ENCODE results near the gene AQR. TPM values are rescaled to one million over a fixed set of nuclear protein-coding genes. Genes with fewer than 3 reads are reported as not detected.

AQR gene
- total RNA-seq, 1 experiment from 2014 or later: 62.1 TPM

DNA sequence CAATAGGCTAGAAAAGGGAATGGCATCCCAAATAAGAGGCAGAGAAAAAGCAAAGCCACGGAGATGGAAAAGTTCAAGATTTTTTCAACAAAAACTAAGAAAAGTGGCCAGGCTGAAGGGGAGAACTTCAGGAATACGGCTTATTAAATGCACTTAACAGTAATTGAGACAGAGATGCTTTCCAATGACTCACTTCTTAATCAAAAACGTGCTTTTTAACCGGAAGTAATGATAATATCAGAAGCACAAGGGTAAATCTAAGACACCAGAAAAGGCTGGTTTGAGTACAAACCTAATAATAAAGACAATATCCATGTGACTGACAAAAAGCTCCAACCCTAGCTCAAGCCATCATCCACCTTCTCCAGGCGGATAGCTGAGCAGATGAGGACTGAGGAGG, 149.4 kb downstream of the AQR start (continued):
- TF ChIP-seq, protein P1, sequence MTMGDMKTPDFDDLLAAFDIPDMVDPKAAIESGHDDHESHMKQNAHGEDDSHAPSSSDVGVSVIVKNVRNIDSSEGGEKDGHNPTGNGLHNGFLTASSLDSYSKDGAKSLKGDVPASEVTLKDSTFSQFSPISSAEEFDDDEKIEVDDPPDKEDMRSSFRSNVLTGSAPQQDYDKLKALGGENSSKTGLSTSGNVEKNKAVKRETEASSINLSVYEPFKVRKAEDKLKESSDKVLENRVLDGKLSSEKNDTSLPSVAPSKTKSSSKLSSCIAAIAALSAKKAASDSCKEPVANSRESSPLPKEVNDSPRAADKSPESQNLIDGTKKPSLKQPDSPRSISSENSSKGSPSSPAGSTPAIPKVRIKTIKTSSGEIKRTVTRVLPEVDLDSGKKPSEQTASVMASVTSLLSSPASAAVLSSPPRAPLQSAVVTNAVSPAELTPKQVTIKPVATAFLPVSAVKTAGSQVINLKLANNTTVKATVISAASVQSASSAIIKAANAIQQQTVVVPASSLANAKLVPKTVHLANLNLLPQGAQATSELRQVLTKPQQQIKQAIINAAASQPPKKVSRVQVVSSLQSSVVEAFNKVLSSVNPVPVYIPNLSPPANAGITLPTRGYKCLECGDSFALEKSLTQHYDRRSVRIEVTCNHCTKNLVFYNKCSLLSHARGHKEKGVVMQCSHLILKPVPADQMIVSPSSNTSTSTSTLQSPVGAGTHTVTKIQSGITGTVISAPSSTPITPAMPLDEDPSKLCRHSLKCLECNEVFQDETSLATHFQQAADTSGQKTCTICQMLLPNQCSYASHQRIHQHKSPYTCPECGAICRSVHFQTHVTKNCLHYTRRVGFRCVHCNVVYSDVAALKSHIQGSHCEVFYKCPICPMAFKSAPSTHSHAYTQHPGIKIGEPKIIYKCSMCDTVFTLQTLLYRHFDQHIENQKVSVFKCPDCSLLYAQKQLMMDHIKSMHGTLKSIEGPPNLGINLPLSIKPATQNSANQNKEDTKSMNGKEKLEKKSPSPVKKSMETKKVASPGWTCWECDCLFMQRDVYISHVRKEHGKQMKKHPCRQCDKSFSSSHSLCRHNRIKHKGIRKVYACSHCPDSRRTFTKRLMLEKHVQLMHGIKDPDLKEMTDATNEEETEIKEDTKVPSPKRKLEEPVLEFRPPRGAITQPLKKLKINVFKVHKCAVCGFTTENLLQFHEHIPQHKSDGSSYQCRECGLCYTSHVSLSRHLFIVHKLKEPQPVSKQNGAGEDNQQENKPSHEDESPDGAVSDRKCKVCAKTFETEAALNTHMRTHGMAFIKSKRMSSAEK (CRISPR knock-in tag; IDR thresholded peaks at IDR 0.05; ENCODE audit: borderline replicate concordance): no peak
- TF ChIP-seq FOXP1 (CRISPR knock-in tag; IDR thresholded peaks at IDR 0.05; ENCODE audit: borderline replicate concordance) (no peak), ZNF416 (CRISPR knock-in tag; IDR thresholded peaks at IDR 0.05) (no peak), TCF7 (CRISPR knock-in tag; IDR thresholded peaks at IDR 0.05; ENCODE audit: low read depth) (no peak), GTF2I (CRISPR knock-in tag; conservative IDR thresholded peaks at IDR 0.05) (no peak), ETV6 (CRISPR knock-in tag; IDR thresholded peaks at IDR 0.05) (no peak), FOXJ3 (CRISPR knock-in tag; IDR thresholded peaks at IDR 0.05; ENCODE audit: borderline replicate concordance) (no peak), SOX15 (CRISPR knock-in tag; IDR thresholded peaks at IDR 0.05) (no peak), ZNF138 (CRISPR knock-in tag; conservative IDR thresholded peaks at IDR 0.05) (no peak)
- TF ChIP-seq, protein P2, sequence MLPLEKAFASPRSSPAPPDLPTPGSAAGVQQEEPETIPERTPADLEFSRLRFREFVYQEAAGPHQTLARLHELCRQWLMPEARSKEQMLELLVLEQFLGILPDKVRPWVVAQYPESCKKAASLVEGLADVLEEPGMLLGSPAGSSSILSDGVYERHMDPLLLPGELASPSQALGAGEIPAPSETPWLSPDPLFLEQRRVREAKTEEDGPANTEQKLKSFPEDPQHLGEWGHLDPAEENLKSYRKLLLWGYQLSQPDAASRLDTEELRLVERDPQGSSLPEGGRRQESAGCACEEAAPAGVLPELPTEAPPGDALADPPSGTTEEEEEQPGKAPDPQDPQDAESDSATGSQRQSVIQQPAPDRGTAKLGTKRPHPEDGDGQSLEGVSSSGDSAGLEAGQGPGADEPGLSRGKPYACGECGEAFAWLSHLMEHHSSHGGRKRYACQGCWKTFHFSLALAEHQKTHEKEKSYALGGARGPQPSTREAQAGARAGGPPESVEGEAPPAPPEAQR (CRISPR knock-in tag; IDR thresholded peaks at IDR 0.05): no peak

DNA sequence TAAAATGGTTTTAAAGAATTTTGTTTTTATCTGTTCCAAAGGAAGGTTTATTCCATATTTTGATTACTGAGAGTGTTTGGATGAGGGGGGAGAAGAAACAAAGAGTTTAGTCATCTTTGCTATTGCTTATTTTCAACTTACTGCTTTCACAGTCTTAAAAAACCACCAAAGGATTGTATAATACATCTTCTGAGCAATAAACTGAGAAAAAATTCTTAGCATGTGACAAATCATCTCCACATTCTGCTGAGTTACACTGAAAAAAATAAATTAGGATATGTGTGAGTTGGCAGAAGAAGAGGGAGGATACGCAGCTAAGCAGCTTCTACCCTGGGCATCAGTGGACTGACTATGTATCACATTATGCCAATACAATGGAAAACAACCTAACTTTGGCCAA, 151.0 kb downstream of the AQR start:
- POLR2A ChIA-PET: no interaction called here
- CTCF ChIA-PET: no interaction called here
- no peak for TF ChIP-seq ZNF423 (CRISPR knock-in tag; IDR thresholded peaks at IDR 0.05)
- TF ChIP-seq, protein P3, sequence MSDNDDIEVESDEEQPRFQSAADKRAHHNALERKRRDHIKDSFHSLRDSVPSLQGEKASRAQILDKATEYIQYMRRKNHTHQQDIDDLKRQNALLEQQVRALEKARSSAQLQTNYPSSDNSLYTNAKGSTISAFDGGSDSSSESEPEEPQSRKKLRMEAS (CRISPR knock-in tag; IDR thresholded peaks at IDR 0.05): no peak
- TF ChIP-seq, protein P4, sequence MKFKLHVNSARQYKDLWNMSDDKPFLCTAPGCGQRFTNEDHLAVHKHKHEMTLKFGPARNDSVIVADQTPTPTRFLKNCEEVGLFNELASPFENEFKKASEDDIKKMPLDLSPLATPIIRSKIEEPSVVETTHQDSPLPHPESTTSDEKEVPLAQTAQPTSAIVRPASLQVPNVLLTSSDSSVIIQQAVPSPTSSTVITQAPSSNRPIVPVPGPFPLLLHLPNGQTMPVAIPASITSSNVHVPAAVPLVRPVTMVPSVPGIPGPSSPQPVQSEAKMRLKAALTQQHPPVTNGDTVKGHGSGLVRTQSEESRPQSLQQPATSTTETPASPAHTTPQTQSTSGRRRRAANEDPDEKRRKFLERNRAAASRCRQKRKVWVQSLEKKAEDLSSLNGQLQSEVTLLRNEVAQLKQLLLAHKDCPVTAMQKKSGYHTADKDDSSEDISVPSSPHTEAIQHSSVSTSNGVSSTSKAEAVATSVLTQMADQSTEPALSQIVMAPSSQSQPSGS (CRISPR knock-in tag; IDR thresholded peaks at IDR 0.05; ENCODE audit: borderline replicate concordance, low read depth): no peak
- TF ChIP-seq, protein P5, sequence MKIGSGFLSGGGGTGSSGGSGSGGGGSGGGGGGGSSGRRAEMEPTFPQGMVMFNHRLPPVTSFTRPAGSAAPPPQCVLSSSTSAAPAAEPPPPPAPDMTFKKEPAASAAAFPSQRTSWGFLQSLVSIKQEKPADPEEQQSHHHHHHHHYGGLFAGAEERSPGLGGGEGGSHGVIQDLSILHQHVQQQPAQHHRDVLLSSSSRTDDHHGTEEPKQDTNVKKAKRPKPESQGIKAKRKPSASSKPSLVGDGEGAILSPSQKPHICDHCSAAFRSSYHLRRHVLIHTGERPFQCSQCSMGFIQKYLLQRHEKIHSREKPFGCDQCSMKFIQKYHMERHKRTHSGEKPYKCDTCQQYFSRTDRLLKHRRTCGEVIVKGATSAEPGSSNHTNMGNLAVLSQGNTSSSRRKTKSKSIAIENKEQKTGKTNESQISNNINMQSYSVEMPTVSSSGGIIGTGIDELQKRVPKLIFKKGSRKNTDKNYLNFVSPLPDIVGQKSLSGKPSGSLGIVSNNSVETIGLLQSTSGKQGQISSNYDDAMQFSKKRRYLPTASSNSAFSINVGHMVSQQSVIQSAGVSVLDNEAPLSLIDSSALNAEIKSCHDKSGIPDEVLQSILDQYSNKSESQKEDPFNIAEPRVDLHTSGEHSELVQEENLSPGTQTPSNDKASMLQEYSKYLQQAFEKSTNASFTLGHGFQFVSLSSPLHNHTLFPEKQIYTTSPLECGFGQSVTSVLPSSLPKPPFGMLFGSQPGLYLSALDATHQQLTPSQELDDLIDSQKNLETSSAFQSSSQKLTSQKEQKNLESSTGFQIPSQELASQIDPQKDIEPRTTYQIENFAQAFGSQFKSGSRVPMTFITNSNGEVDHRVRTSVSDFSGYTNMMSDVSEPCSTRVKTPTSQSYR (CRISPR knock-in tag; IDR thresholded peaks at IDR 0.05): no peak
- no peak for TF ChIP-seq TP53 (CRISPR knock-in tag; IDR thresholded peaks at IDR 0.05)
- TF ChIP-seq ZNF121 (CRISPR knock-in tag; IDR thresholded peaks at IDR 0.05): no peak
- TF ChIP-seq, protein P6, sequence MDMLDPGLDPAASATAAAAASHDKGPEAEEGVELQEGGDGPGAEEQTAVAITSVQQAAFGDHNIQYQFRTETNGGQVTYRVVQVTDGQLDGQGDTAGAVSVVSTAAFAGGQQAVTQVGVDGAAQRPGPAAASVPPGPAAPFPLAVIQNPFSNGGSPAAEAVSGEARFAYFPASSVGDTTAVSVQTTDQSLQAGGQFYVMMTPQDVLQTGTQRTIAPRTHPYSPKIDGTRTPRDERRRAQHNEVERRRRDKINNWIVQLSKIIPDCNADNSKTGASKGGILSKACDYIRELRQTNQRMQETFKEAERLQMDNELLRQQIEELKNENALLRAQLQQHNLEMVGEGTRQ (CRISPR knock-in tag; IDR thresholded peaks at IDR 0.05): no peak
- TF ChIP-seq, protein P7, sequence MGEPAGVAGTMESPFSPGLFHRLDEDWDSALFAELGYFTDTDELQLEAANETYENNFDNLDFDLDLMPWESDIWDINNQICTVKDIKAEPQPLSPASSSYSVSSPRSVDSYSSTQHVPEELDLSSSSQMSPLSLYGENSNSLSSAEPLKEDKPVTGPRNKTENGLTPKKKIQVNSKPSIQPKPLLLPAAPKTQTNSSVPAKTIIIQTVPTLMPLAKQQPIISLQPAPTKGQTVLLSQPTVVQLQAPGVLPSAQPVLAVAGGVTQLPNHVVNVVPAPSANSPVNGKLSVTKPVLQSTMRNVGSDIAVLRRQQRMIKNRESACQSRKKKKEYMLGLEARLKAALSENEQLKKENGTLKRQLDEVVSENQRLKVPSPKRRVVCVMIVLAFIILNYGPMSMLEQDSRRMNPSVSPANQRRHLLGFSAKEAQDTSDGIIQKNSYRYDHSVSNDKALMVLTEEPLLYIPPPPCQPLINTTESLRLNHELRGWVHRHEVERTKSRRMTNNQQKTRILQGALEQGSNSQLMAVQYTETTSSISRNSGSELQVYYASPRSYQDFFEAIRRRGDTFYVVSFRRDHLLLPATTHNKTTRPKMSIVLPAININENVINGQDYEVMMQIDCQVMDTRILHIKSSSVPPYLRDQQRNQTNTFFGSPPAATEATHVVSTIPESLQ (CRISPR knock-in tag; IDR thresholded peaks at IDR 0.05): no peak
- TF ChIP-seq NFATC4 (CRISPR knock-in tag; IDR thresholded peaks at IDR 0.05): no peak
- no peak for TF ChIP-seq ETV6 (CRISPR knock-in tag; IDR thresholded peaks at IDR 0.05)
- TF ChIP-seq, protein P8, sequence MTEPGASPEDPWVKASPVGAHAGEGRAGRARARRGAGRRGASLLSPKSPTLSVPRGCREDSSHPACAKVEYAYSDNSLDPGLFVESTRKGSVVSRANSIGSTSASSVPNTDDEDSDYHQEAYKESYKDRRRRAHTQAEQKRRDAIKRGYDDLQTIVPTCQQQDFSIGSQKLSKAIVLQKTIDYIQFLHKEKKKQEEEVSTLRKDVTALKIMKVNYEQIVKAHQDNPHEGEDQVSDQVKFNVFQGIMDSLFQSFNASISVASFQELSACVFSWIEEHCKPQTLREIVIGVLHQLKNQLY (CRISPR knock-in tag; IDR thresholded peaks at IDR 0.05): no peak
- no peak for TF ChIP-seq FOXJ3 (CRISPR knock-in tag; IDR thresholded peaks at IDR 0.05; ENCODE audit: borderline replicate concordance)
- TF ChIP-seq JUN (CRISPR knock-in tag; IDR thresholded peaks at IDR 0.05): no peak

More for the DNA sequence above, 151.0 kb downstream of the AQR start:
- no peaks in the 10 kb centered on the region for H3K9me3 Mint-ChIP-seq
- no peak overlapping the region for H3K27ac Mint-ChIP-seq
- H3K36me3 Mint-ChIP-seq: no peaks in the 10 kb centered on the region
- DNase-seq (ENCODE audit: low spot score) (no peak), ATAC-seq (no peak)
- no peaks in the 10 kb centered on the region; the same call in 1 of the 2 replicates for H3K4me1 Mint-ChIP-seq
- H3K4me3 Mint-ChIP-seq: no peak overlapping the region
- H3K27me3 Mint-ChIP-seq (ENCODE audit: low read depth): no peaks in the 10 kb centered on the region

Data from WTC11 (cell line).